H9 (cell line): ENCODE results near the gene SMS. TPM values are rescaled to one million over a fixed set of nuclear protein-coding genes. Genes with fewer than 3 reads are reported as not detected.

ENCODE experiments used
- DNase-seq: peaks from one replicate; pipeline ENCODE4 v3.0.0-alpha.2; 2017
- H2AFZ ChIP-seq: one replicate; pipeline ENCODE4 v1.6.1; 2013; ENCODE audit warnings: mild to moderate bottlenecking, low read length, control low read depth, moderate library complexity
- H2AK5ac ChIP-seq: 2 replicates; pipeline ENCODE4 v1.6.1; 2013; ENCODE audit warnings: low read length, control low read depth, mixed read lengths; ENCODE audit not compliant: insufficient read length
- H2BK120ac ChIP-seq: one replicate; pipeline ENCODE4 v1.6.1; 2013; ENCODE audit warnings: low read depth, mild to moderate bottlenecking, low read length, control low read depth, inconsistent platforms; ENCODE audit not compliant: poor library complexity, severe bottlenecking
- H2BK12ac ChIP-seq: 2 replicates; pipeline ENCODE4 v1.6.1; 2013; ENCODE audit warnings: low read length, control low read depth, mixed read lengths, low read depth; ENCODE audit not compliant: insufficient read length
- H2BK15ac ChIP-seq: 2 replicates; pipeline ENCODE4 v1.6.1; 2013; ENCODE audit warnings: low read depth, low read length, control low read depth
- H2BK20ac ChIP-seq: one replicate; pipeline ENCODE4 v1.6.1; 2013; ENCODE audit warnings: low read depth, mild to moderate bottlenecking, low read length, control low read depth, inconsistent platforms; ENCODE audit not compliant: poor library complexity, severe bottlenecking
- H2BK5ac ChIP-seq: 2 replicates; pipeline ENCODE4 v1.6.1; 2013; ENCODE audit warnings: low read length, control low read depth, mixed read lengths; ENCODE audit not compliant: insufficient read length
- H3K14ac ChIP-seq: 2 replicates; pipeline ENCODE4 v1.6.1; 2013; ENCODE audit warnings: low read length, control low read depth; ENCODE audit not compliant: insufficient read depth
- H3K18ac ChIP-seq: 2 replicates; pipeline ENCODE4 v1.6.1; 2013; ENCODE audit warnings: low read depth, mild to moderate bottlenecking, mixed read lengths, low read length, control low read depth; ENCODE audit not compliant: insufficient read length
- H3K23ac ChIP-seq: 2 replicates; pipeline ENCODE4 v1.6.1; 2013; ENCODE audit warnings: low read length, control low read depth, mixed read lengths, low read depth; ENCODE audit not compliant: insufficient read length
- H3K23me2 ChIP-seq: 2 replicates; pipeline ENCODE4 v1.6.1; 2013; ENCODE audit warnings: low read depth, mild to moderate bottlenecking, mixed read lengths, low read length, control low read depth; ENCODE audit not compliant: insufficient read length, poor library complexity, severe bottlenecking
- H3K27ac ChIP-seq: 2 replicates; pipeline ENCODE4 v1.5.1; 2013; ENCODE audit warnings: low read length, control low read depth, mixed read lengths, low read depth; ENCODE audit not compliant: insufficient read length
- H3K27me3 ChIP-seq: 2 replicates; pipeline ENCODE4 v1.6.1; 2013; ENCODE audit warnings: low read length, control low read depth, inconsistent platforms; ENCODE audit not compliant: insufficient read depth
- H3K4ac ChIP-seq: 2 replicates; pipeline ENCODE4 v1.6.1; 2013; ENCODE audit warnings: low read depth, mild to moderate bottlenecking, control low read depth, inconsistent platforms, low read length, moderate library complexity
- H3K4me1 ChIP-seq: 2 replicates; pipeline ENCODE4 v1.6.1; 2013; ENCODE audit warnings: low read length, control low read depth, inconsistent platforms; ENCODE audit not compliant: insufficient read depth
- H3K4me2 ChIP-seq: 2 replicates; pipeline ENCODE4 v1.6.1; 2013; ENCODE audit warnings: low read length, control low read depth, mixed read lengths; ENCODE audit not compliant: insufficient read length, insufficient read depth
- H3K56ac ChIP-seq: 2 replicates; pipeline ENCODE4 v1.6.1; 2013; ENCODE audit warnings: low read depth, mild to moderate bottlenecking, mixed read lengths, low read length, control low read depth; ENCODE audit not compliant: insufficient read length
- H3K79me1 ChIP-seq: 2 replicates; pipeline ENCODE4 v1.6.1; 2013; ENCODE audit warnings: low read depth, mild to moderate bottlenecking, moderate library complexity, low read length, control low read depth, inconsistent platforms; ENCODE audit not compliant: insufficient read depth, poor library complexity, severe bottlenecking
- H3K79me2 ChIP-seq: 2 replicates; pipeline ENCODE4 v1.6.1; 2013; ENCODE audit warnings: low read length, control low read depth, inconsistent platforms; ENCODE audit not compliant: insufficient read depth
- H3K9ac ChIP-seq: 2 replicates; pipeline ENCODE4 v1.6.1; 2013; ENCODE audit warnings: low read length, control low read depth, mixed read lengths; ENCODE audit not compliant: insufficient read length; ENCODE audit errors: extremely low read depth
- H3K9me3 ChIP-seq: one replicate; pipeline ENCODE4 v1.6.1; 2013; ENCODE audit warnings: low read depth, low read length, inconsistent platforms; ENCODE audit not compliant: control insufficient read depth
- H3T11ph ChIP-seq: one replicate; pipeline ENCODE4 v1.6.1; 2013; ENCODE audit warnings: mild to moderate bottlenecking, low read length, control low read depth, inconsistent platforms
- H4K20me1 ChIP-seq: one replicate; pipeline ENCODE4 v1.6.1; 2013; ENCODE audit not compliant: control insufficient read depth, insufficient read length, insufficient read depth
- H4K5ac ChIP-seq: 2 replicates; pipeline ENCODE4 v1.6.1; 2013; ENCODE audit warnings: low read depth, mild to moderate bottlenecking, mixed read lengths, low read length, control low read depth; ENCODE audit not compliant: insufficient read length
- H4K8ac ChIP-seq: replicated peaks from 2 replicates; pipeline ENCODE4 v1.6.1; 2013; ENCODE audit warnings: low read length, control low read depth, mixed read lengths, low read depth; ENCODE audit not compliant: insufficient read length
- H4K91ac ChIP-seq: 2 replicates; pipeline ENCODE4 v1.6.1; 2013; ENCODE audit warnings: low read depth, mild to moderate bottlenecking, moderate library complexity, mixed read lengths, low read length, control low read depth; ENCODE audit not compliant: insufficient read length
- H3K27ac Mint-ChIP-seq, 3 experiments: 2 replicates in 2 of 3; 3 replicates in 1 of 3; pipeline ENCODE4 v1.8.0; 2020 to 2021; ENCODE audit warnings: mixed read lengths in 3 of 3, mild to moderate bottlenecking in 1 of 3, moderate library complexity in 1 of 3
- H3K27me3 Mint-ChIP-seq: 2 replicates; pipeline ENCODE4 v1.8.0; 2021; ENCODE audit warnings: low read depth, mild to moderate bottlenecking, moderate library complexity, mixed read lengths
- H3K36me3 Mint-ChIP-seq, 3 experiments: 2 replicates in 2 of 3; 3 replicates in 1 of 3; pipeline ENCODE4 v1.8.0; 2020 to 2021; ENCODE audit warnings: low read depth in 3 of 3, mixed read lengths in 3 of 3; ENCODE audit not compliant: insufficient read depth in 1 of 3
- H3K4me1 Mint-ChIP-seq, 2 experiments: 2 replicates each; pipeline ENCODE4 v1.8.0; 2020; ENCODE audit warnings: mixed read lengths in 2 of 2
- H3K4me3 Mint-ChIP-seq, 2 experiments: 2 replicates in 1 of 2; 3 replicates in 1 of 2; pipeline ENCODE4 v1.8.0; 2020 to 2021; ENCODE audit warnings: mild to moderate bottlenecking in 2 of 2, mixed read lengths in 2 of 2, moderate library complexity in 1 of 2
- H3K9me3 Mint-ChIP-seq, 2 experiments: 2 replicates in 1 of 2; 3 replicates in 1 of 2; pipeline ENCODE4 v1.8.0; 2020; ENCODE audit warnings: mild to moderate bottlenecking in 2 of 2, mixed read lengths in 2 of 2, moderate library complexity in 1 of 2
- WGBS: extraction: QIAGEN DNeasy Blood & Tissue Kit; methylation state at CpG from one replicate; pipeline ENCODE4 v1.1.7; 2013; ENCODE audit warnings: missing lambda C conversion rate, low lambda C conversion rate, mixed read lengths; ENCODE audit not compliant: insufficient read length; ENCODE audit errors: extremely low coverage; 5-methylcytosine and 5-hydroxymethylcytosine counted together
- total RNA-seq: library from RNA; stranded (reverse); gene quantifications from 2 replicates; pipeline ENCODE4 v1.2.1, GENCODE V29; 2021
- TF ChIP-seq, protein P1 (sequence below): fragments of 200-600 bp; sonication (generic); conservative IDR thresholded peaks from 3 replicates; pipeline ENCODE4 v1.8.0; 2021; ENCODE audit warnings: antibody characterized with exemption, mild to moderate bottlenecking

The SMS gene
- total RNA-seq, 1 experiment from 2014 or later = 415 TPM

DNA sequence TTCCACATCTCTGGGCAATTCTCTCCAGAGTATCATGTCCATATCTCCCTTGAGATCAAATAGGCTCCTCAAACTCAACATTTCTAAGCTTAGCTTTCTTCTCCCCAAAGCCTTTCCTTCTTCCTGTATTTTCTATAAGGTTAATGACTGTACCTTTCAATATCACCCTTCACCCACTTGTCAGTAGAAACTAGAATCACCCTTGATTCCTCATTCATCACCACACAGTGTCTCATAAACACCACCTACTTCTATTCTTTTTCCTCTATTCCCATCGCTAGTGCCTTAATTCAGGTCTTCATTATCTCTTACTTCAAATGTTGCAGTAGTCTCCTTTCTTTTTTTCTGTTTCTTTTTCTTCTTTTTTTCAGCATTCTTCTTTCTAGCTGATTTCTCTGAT lies 28.3 kb upstream of the SMS start:
- H3K9me3 Mint-ChIP-seq = peaks cover 0 to 27% of the 10 kb centered on the region in 2 experiments; a peak in 4 of 5 replicates
- no peaks in the 10 kb centered on the region for H3K23me2 ChIP-seq
- no peaks in the 10 kb centered on the region for H3K36me3 Mint-ChIP-seq
- no peak overlapping the region for H2BK15ac ChIP-seq
- H3K27ac ChIP-seq = no peak overlapping the region
- no peak overlapping the region for H4K5ac ChIP-seq
- no peak overlapping the region for H2BK5ac ChIP-seq
- no peaks in the 10 kb centered on the region for H4K20me1 ChIP-seq
- no peaks in the 10 kb centered on the region for H3K79me2 ChIP-seq
- H3T11ph ChIP-seq = no peak overlapping the region
- H3K56ac ChIP-seq = no peak overlapping the region
- no peak overlapping the region for H3K4ac ChIP-seq
- H3K27me3 ChIP-seq = no peaks in the 10 kb centered on the region
- no peak overlapping the region for H2AK5ac ChIP-seq
- H3K27me3 Mint-ChIP-seq = no peaks in the 10 kb centered on the region
- H3K4me1 ChIP-seq = no peaks in the 10 kb centered on the region
- no peak overlapping the region for H3K18ac ChIP-seq
- no peak overlapping the region for H4K8ac ChIP-seq
- H3K27ac Mint-ChIP-seq = no peak overlapping the region
- H3K14ac ChIP-seq = no peak overlapping the region
- no peak overlapping the region for H2BK20ac ChIP-seq
- H2BK120ac ChIP-seq = no peak overlapping the region
- no peak overlapping the region for H3K23ac ChIP-seq
- H3K4me1 Mint-ChIP-seq = peaks cover under 1 to 5% of the 10 kb centered on the region in 2 experiments
- TF ChIP-seq, protein P1, sequence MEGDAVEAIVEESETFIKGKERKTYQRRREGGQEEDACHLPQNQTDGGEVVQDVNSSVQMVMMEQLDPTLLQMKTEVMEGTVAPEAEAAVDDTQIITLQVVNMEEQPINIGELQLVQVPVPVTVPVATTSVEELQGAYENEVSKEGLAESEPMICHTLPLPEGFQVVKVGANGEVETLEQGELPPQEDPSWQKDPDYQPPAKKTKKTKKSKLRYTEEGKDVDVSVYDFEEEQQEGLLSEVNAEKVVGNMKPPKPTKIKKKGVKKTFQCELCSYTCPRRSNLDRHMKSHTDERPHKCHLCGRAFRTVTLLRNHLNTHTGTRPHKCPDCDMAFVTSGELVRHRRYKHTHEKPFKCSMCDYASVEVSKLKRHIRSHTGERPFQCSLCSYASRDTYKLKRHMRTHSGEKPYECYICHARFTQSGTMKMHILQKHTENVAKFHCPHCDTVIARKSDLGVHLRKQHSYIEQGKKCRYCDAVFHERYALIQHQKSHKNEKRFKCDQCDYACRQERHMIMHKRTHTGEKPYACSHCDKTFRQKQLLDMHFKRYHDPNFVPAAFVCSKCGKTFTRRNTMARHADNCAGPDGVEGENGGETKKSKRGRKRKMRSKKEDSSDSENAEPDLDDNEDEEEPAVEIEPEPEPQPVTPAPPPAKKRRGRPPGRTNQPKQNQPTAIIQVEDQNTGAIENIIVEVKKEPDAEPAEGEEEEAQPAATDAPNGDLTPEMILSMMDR = no peak
- no peak overlapping the region for H2BK12ac ChIP-seq
- no peak for DNase-seq
- H2AFZ ChIP-seq = no peak overlapping the region
- H3K9ac ChIP-seq = no peak overlapping the region
- WGBS = 100% methylated on average over 1 of the region's 1 CpG
- H4K91ac ChIP-seq = no peak overlapping the region
- H3K4me3 Mint-ChIP-seq = no peak overlapping the region
- H3K9me3 ChIP-seq = peaks cover 7% of the 10 kb centered on the region
- no peaks in the 10 kb centered on the region for H3K79me1 ChIP-seq
- no peak overlapping the region for H3K4me2 ChIP-seq
